HCT116 (cell line): Measurements from ENCODE around the gene SH3BGRL3.

Experiments
- CBX3 ChIP-seq: IDR thresholded peaks from 2 replicates; pipeline ENCODE4 v1.6.1; 2012; ENCODE audit warnings: low read depth
- CTCF ChIP-seq, 3 experiments: fragments of 200-600 bp in 1 of 3; sonication (generic) in 1 of 3; IDR thresholded peaks in 2 of 3; conservative IDR thresholded peaks in 1 of 3; 2 replicates each; pipeline ENCODE4 v1.5.1; 2012 to 2017; ENCODE audit warnings: low read depth in 2 of 3, low read length in 2 of 3, antibody characterized with exemption in 1 of 3, borderline replicate concordance in 1 of 3, control low read depth in 1 of 3, mild to moderate bottlenecking in 1 of 3, mixed read lengths in 1 of 3, mixed run types in 1 of 3, moderate library complexity in 1 of 3; ENCODE audit not compliant: insufficient read depth in 1 of 3
- TF ChIP-seq, protein P1 (sequence below): IDR thresholded peaks from 2 replicates; pipeline ENCODE4 v1.6.1; 2012; ENCODE audit warnings: low read depth

DNA sequence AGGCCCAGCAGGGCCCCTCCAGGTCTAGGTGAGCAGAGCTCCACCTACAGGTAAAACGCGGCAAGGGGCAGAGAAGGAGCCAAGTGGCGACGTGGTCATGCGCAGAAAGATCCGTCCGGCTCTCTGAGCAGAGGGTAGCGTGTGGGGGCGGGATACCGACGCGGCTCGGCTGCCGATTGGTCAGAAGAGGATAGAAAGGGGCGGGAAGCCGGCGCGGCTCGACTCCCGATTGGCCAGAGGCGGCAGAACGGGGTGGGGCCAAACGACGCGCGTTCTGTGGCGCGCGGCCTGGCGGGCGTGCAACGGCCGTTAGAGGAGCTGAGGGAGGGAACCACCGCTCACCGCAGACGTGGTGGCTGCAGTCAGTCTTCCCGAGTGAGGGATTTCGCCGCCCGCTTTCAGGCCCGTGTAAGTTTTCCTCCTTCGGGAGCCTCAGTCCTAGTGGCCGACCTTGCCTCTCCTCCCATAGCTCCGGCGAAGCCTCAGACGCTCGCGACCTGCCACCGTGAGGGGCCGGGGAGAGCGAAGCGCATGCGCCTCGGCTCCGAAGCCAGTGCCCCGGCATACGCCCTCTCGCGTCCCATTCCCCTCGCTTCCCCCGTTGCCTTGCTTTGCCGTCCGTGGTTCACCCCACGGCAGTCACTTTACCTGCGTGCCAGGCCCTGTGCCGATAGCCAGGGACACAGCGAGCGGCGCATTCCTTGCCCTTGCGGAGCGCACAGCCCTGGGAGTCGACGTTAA lies 45.8 kb upstream of the SH3BGRL3 start, which contains the start of gene CEP85:
- TF ChIP-seq, protein P1, sequence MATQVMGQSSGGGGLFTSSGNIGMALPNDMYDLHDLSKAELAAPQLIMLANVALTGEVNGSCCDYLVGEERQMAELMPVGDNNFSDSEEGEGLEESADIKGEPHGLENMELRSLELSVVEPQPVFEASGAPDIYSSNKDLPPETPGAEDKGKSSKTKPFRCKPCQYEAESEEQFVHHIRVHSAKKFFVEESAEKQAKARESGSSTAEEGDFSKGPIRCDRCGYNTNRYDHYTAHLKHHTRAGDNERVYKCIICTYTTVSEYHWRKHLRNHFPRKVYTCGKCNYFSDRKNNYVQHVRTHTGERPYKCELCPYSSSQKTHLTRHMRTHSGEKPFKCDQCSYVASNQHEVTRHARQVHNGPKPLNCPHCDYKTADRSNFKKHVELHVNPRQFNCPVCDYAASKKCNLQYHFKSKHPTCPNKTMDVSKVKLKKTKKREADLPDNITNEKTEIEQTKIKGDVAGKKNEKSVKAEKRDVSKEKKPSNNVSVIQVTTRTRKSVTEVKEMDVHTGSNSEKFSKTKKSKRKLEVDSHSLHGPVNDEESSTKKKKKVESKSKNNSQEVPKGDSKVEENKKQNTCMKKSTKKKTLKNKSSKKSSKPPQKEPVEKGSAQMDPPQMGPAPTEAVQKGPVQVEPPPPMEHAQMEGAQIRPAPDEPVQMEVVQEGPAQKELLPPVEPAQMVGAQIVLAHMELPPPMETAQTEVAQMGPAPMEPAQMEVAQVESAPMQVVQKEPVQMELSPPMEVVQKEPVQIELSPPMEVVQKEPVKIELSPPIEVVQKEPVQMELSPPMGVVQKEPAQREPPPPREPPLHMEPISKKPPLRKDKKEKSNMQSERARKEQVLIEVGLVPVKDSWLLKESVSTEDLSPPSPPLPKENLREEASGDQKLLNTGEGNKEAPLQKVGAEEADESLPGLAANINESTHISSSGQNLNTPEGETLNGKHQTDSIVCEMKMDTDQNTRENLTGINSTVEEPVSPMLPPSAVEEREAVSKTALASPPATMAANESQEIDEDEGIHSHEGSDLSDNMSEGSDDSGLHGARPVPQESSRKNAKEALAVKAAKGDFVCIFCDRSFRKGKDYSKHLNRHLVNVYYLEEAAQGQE, result no peak
- TF ChIP-seq CBX3 (no peak), CTCF (IDR thresholded peaks at IDR 0.05 in 2 of 3, conservative IDR thresholded peaks at IDR 0.05 in 1 of 3; ENCODE audit: borderline replicate concordance in 1 of 3, insufficient read depth in 1 of 3, low read depth in 2 of 3, low read length in 2 of 3) (peak; percentile 89 to 92 (median 90))
